GM12878 (cell line): Measurements from ENCODE around the gene PDIA4. TPM values are rescaled to one million over a fixed set of nuclear protein-coding genes. Genes with fewer than 3 reads are reported as not detected.

Experiments used
- ATAC-seq: fragments of 200-7000 bp; cut with Tn5 transposase; 3 replicates; pipeline ENCODE4 v1.9.1; 2020; ENCODE audit warnings: mild to moderate bottlenecking, moderate library complexity
- BruUV-seq: library from RNA; stranded (reverse); fragments of 400-500 nt; replicated peaks from 2 replicates; lab custom pipeline; 2021; lab: Mats Ljungman, UMichigan
- CTCF ChIA-PET: fragments of 300-600 bp; sonication (Branson Sonifier 250); formaldehyde crosslinking; extraction: SDS; loops from one replicate; lab custom pipeline; 2021; ENCODE audit warnings: inconsistent platforms; lab: Yijun Ruan, JAX
- POLR2A ChIA-PET: fragments of 350-600 bp; formaldehyde crosslinking; extraction: SDS; loops from one replicate; lab custom pipeline; 2021; ENCODE audit warnings: inconsistent platforms; lab: Charles Lee
- RAD21 ChIA-PET: fragments of 300-600 bp; sonication (Branson Sonifier 250); formaldehyde crosslinking; loops from one replicate; lab custom pipeline; 2023; ENCODE audit warnings: antibody characterized with exemption; ENCODE audit not compliant: unreplicated experiment; lab: Charles Lee
- SMC1A ChIA-PET: fragments of 300-600 bp; sonication (Branson Sonifier 250); formaldehyde crosslinking; loops from one replicate; lab custom pipeline; 2023; ENCODE audit not compliant: unreplicated experiment, uncharacterized antibody; lab: Charles Lee
- DNase-seq: peaks from one replicate; pipeline ENCODE4 v3.0.0-alpha.2; 2011; ENCODE audit warnings: low read depth, low spot score
- FAIRE-seq: peaks from 3 replicates; lab custom pipeline; 2011; peaks lifted over from hg19 to GRCh38; lab: Jason Lieb, UNC
- H2AFZ ChIP-seq: 2 replicates; pipeline ENCODE4 v1.6.0; 2011; ENCODE audit warnings: low read depth, low read length, control low read depth; ENCODE audit not compliant: control insufficient read depth
- H3K27ac ChIP-seq: 2 replicates; pipeline ENCODE4 v1.5.1; 2011; ENCODE audit warnings: control low read depth; ENCODE audit not compliant: control insufficient read depth, insufficient read depth
- H3K27me3 ChIP-seq, 2 experiments: replicated peaks in 1 of 2; 2 replicates each; pipeline versions ENCODE4 v1.6.0 to v1.6.1; 2011; ENCODE audit warnings: low read length in 1 of 2; ENCODE audit not compliant: control insufficient read depth in 2 of 2, insufficient read depth in 2 of 2
- H3K36me3 ChIP-seq, 2 experiments: 2 replicates each; pipeline ENCODE4 v1.5.1; 2011; ENCODE audit warnings: low read length in 1 of 2; ENCODE audit not compliant: control insufficient read depth in 2 of 2, insufficient read depth in 2 of 2
- H3K4me1 ChIP-seq: 2 replicates; pipeline ENCODE4 v1.6.1; 2011; ENCODE audit warnings: mild to moderate bottlenecking, low read length, moderate library complexity, mixed read lengths; ENCODE audit not compliant: control insufficient read depth, insufficient read depth
- H3K4me2 ChIP-seq: 2 replicates; pipeline ENCODE4 v1.6.0; 2011; ENCODE audit warnings: control low read depth; ENCODE audit not compliant: control insufficient read depth, insufficient read depth
- H3K4me3 ChIP-seq: fragments of 200-600 bp; sonication (generic); 2 replicates; pipeline ENCODE4 v1.5.1; 2016
- H3K79me2 ChIP-seq: 2 replicates; pipeline ENCODE4 v1.6.0; 2011; ENCODE audit warnings: low read length; ENCODE audit not compliant: control insufficient read depth, insufficient read depth
- H3K9ac ChIP-seq: 2 replicates; pipeline ENCODE4 v1.8.0; 2011; ENCODE audit warnings: low read length, control low read depth, mixed read lengths; ENCODE audit not compliant: control insufficient read depth, insufficient read depth
- H3K9me3 ChIP-seq: replicated peaks from 3 replicates; pipeline ENCODE4 v1.5.1; 2011; ENCODE audit warnings: mild to moderate bottlenecking, low read length; ENCODE audit not compliant: control insufficient read depth, insufficient read depth
- H4K20me1 ChIP-seq: 2 replicates; pipeline ENCODE4 v1.6.0; 2011; ENCODE audit not compliant: control insufficient read depth, insufficient read depth
- CEBPB ChIP-seq, 2 experiments: fragments of 150-350 bp in 1 of 2; IDR thresholded peaks; 2 replicates each; pipeline ENCODE4 v1.6.1; 2012 to 2014; ENCODE audit warnings: low read depth in 2 of 2, low read length in 2 of 2, borderline replicate concordance in 1 of 2, inconsistent platforms in 1 of 2
- IKZF2 ChIP-seq, 2 experiments: fragments of 450-650 bp; IDR thresholded peaks; 2 replicates each; pipeline ENCODE4 v1.6.1; 2017; ENCODE audit warnings: mild to moderate bottlenecking in 2 of 2, moderate library complexity in 2 of 2
- RAD51 ChIP-seq: fragments of 450-650 bp; IDR thresholded peaks from 2 replicates; pipeline ENCODE4 v1.6.1; 2016; ENCODE audit warnings: moderate library complexity, mild to moderate bottlenecking, inconsistent platforms
- TBL1XR1 ChIP-seq: IDR thresholded peaks from 2 replicates; pipeline ENCODE4 v1.6.1; 2012; ENCODE audit warnings: low read depth, low read length, improper control_type of control experiment
- WGBS: methylation state at CpG from one replicate; pipeline ENCODE4 v1.1.6; 2016; ENCODE audit warnings: low lambda C conversion rate; ENCODE audit not compliant: insufficient replicate concordance, insufficient coverage; ENCODE audit errors: missing lambda C conversion rate; 5-methylcytosine and 5-hydroxymethylcytosine counted together
- in situ Hi-C: fragments of 300-500 bp; cut with MboI; formaldehyde crosslinking; loops from 9 replicates; pipeline ENCODE4 v1.14.3; 2018; ENCODE audit warnings: mixed read lengths
- intact Hi-C: fragments of 100-400 bp; cut with micrococcal nuclease; formaldehyde crosslinking; loops from one replicate; pipeline ENCODE4 v1.14.2; 2022; ENCODE audit not compliant: unreplicated experiment
- polyA plus RNA-seq, 11 experiments: library from polyadenylated mRNA; depleted of rRNA in 4 of 11; unstranded in 6 of 11; stranded (reverse) in 5 of 11; fragments of >200 nt; fragmentation: Nextera tagmentation in 4 of 11; fragmentation: Illumina TruSeq in 1 of 11; extraction: Ambion mirVana in 4 of 11; extraction: Trizol in 1 of 11; gene quantifications; 1 replicate in 1 of 11; 2 replicates in 10 of 11; pipeline versions ENCODE4 v1.2.1 to v1.2.3, GENCODE V29; 2011 to 2016; ENCODE audit warnings: inconsistent platforms in 2 of 11, missing spikeins in 2 of 11, low read depth in 1 of 11
- total RNA-seq, 4 experiments: library from RNA; depleted of rRNA in 3 of 4; stranded (reverse); fragments of >200 nt in 3 of 4; fragmentation: Illumina TruSeq in 1 of 4; extraction: Trizol in 1 of 4; gene quantifications; 2 replicates each; pipeline versions ENCODE4 v1.2.1 to v1.2.3, GENCODE V29; 2013 to 2021
- TF ChIP-seq, protein P1 (sequence below): fragments of 450-650 bp; formaldehyde crosslinking; IDR thresholded peaks from 2 replicates; pipeline ENCODE4 v1.4.0; 2022; ENCODE audit warnings: mild to moderate bottlenecking, moderate library complexity

The PDIA4 gene
- total and polyA plus RNA-seq, 10 of the 15 experiments (the other 5 are each of a cell fraction or from before 2014, with no cell fraction given) = 7.1 to 306 (median 106) TPM

DNA sequence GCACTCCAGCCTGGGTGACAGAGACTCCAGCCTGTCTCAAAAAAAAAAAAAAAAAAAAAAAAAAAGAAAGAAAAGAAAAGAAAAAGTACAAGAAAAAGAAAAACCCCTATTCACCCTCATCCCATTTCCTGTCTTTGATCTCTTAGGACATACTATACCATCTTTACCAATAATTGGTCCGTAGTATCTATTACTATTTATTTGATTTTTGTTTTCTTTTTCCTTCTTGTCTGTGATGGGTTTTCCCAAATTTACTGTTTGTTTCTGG is 41.6 kb downstream of the PDIA4 start:
- Histone ChIP-seq H2AFZ (no peak overlapping the region), H4K20me1 (no peaks in the 10 kb centered on the region), H3K9me3 (no peaks in the 10 kb centered on the region), H3K4me3 (no peak overlapping the region), H3K27ac (no peak overlapping the region), H3K4me2 (peak overlapping the region; percentile 92), H3K9ac (no peak overlapping the region), H3K36me3 (no peaks in the 10 kb centered on the region), H3K79me2 (no peaks in the 10 kb centered on the region), H3K27me3 (no peaks in the 10 kb centered on the region), H3K4me1 (peaks cover 7% of the 10 kb centered on the region)
- ChIA-PET POLR2A (interaction anchor here (1.7 kb wide), 1 partner anchor 40 kb away, joined by 12 read pairs; no protein-coding TSS in a partner anchor), SMC1A (no interaction called here), RAD21 (interaction anchor here (1.2 kb wide), 1 partner anchor 23 kb away, joined by 5 read pairs; no protein-coding TSS in a partner anchor), CTCF (interaction anchor here (0.9 to 1.6 kb wide), 4 partner anchors 18 to 333 kb away, joined by 3 to 5 read pairs (median 3); partner anchors contain the start of gene ZNF282)
- FAIRE-seq (no peak), ATAC-seq (no peak), DNase-seq (no peak)
- in situ Hi-C loops (no loop called here), intact Hi-C loops (loop anchor here (5.0 kb wide), 1 partner anchor 104 kb away; the partner anchor contains the start of gene EZH2)
- WGBS = 5% methylated on average over 1 of the region's 1 CpG
- TF ChIP-seq, protein P1, sequence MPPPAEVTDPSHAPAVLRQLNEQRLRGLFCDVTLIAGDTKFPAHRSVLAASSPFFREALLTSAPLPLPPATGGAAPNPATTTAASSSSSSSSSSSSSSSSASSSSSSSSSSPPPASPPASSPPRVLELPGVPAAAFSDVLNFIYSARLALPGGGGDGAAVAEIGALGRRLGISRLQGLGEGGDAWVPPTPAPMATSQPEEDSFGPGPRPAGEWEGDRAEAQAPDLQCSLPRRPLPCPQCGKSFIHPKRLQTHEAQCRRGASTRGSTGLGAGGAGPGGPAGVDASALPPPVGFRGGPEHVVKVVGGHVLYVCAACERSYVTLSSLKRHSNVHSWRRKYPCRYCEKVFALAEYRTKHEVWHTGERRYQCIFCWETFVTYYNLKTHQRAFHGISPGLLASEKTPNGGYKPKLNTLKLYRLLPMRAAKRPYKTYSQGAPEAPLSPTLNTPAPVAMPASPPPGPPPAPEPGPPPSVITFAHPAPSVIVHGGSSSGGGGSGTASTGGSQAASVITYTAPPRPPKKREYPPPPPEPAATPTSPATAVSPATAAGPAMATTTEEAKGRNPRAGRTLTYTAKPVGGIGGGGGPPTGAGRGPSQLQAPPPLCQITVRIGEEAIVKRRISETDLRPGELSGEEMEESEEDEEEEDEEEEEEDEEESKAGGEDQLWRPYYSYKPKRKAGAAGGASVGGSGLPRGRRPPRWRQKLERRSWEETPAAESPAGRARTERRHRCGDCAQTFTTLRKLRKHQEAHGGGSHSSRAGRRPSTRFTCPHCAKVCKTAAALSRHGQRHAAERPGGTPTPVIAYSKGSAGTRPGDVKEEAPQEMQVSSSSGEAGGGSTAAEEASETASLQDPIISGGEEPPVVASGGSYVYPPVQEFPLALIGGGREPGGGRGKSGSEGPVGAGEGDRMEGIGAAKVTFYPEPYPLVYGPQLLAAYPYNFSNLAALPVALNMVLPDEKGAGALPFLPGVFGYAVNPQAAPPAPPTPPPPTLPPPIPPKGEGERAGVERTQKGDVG (CRISPR knock-in tag) = no peak
- TF ChIP-seq TBL1XR1 = no peak
- TF ChIP-seq CEBPB (IDR thresholded peaks at IDR 0.05; ENCODE audit: borderline replicate concordance in 1 of 2, low read depth in 2 of 2, low read length in 2 of 2) = no peak
- TF ChIP-seq RAD51 = no peak
- peak in 1 of 2 experiments; percentile 9; a peak in 1 of 4 replicates for TF ChIP-seq IKZF2 (IDR thresholded peaks at IDR 0.05)
- no TSS peak for BruUV-seq
